Neural cell (in vitro differentiated cells): ENCODE results near the gene GINS2.

ENCODE experiments used
- CTCF ChIP-seq: fragments of 450-650 bp; IDR thresholded peaks from 2 replicates; pipeline ENCODE4 v1.5.1; 2014; ENCODE audit warnings: antibody characterized with exemption, mild to moderate bottlenecking, moderate library complexity; ENCODE audit not compliant: poor library complexity, severe bottlenecking
- TAF1 ChIP-seq: IDR thresholded peaks from 2 replicates; pipeline ENCODE4 v1.6.1; 2012; ENCODE audit warnings: low read depth

GRCh38 chr16:85636234-85636812, 52.4 kb downstream of the GINS2 start:
- TF ChIP-seq CTCF (no peak), TAF1 (no peak)
